Neural cell (in vitro differentiated cells): ENCODE measurements around the gene CYP4F8. TPM values are rescaled to one million over a fixed set of nuclear protein-coding genes. Genes with fewer than 3 reads are reported as not detected.

ENCODE experiments used
- H2AFZ ChIP-seq: fragments of 200-600, 300-800 bp; sonication (generic), shearing (Covaris generic); 2 replicates; pipeline ENCODE4 v1.6.0; 2014; ENCODE audit warnings: low read depth, mild to moderate bottlenecking, antibody characterized with exemption, low read length, moderate library complexity
- H3F3A ChIP-seq: fragments of 200-600 bp; shearing (Covaris generic); 2 replicates; pipeline ENCODE4 v1.6.1; 2016; ENCODE audit warnings: mild to moderate bottlenecking, moderate library complexity, mixed read lengths, antibody characterized with exemption, low read length; ENCODE audit not compliant: insufficient read depth, poor library complexity, severe bottlenecking
- H3K27ac ChIP-seq: fragments of 200-600, 300-800 bp; sonication (generic), shearing (Covaris generic); 2 replicates; pipeline ENCODE4 v1.5.1; 2014; ENCODE audit warnings: mild to moderate bottlenecking, low read length, moderate library complexity
- H3K27me3 ChIP-seq: fragments of 300-800, 200-600 bp; sonication (generic), shearing (Covaris generic); 2 replicates; pipeline ENCODE4 v1.6.0; 2014; ENCODE audit warnings: mild to moderate bottlenecking, low read depth, low read length, moderate library complexity; ENCODE audit not compliant: insufficient read depth
- H3K36me3 ChIP-seq: fragments of 300-800, 200-600 bp; sonication (generic), shearing (Covaris generic); 2 replicates; pipeline ENCODE4 v1.5.1; 2014; ENCODE audit warnings: mild to moderate bottlenecking, antibody characterized with exemption, low read length, moderate library complexity; ENCODE audit not compliant: insufficient read depth
- H3K4me2 ChIP-seq: fragments of 300-800, 200-600 bp; sonication (generic), shearing (Covaris generic); 2 replicates; pipeline ENCODE4 v1.6.0; 2014; ENCODE audit warnings: mild to moderate bottlenecking, low read length
- H3K4me3 ChIP-seq: fragments of 300-800, 200-600 bp; sonication (generic), shearing (Covaris generic); 2 replicates; pipeline ENCODE4 v1.5.1; 2014; ENCODE audit warnings: mild to moderate bottlenecking, low read length, moderate library complexity
- H3K79me2 ChIP-seq: fragments of 200-600 bp; shearing (Covaris generic); replicated peaks from 2 replicates; pipeline ENCODE4 v1.6.0; 2014; ENCODE audit warnings: mild to moderate bottlenecking, low read length, moderate library complexity; ENCODE audit not compliant: insufficient read depth
- H3K9ac ChIP-seq: fragments of 300-800, 200-600 bp; sonication (generic), shearing (Covaris generic); 2 replicates; pipeline ENCODE4 v1.6.1; 2016; ENCODE audit warnings: mild to moderate bottlenecking, low read length, mixed read lengths
- H3K9me2 ChIP-seq: fragments of 200-600 bp; shearing (Covaris generic); 2 replicates; pipeline ENCODE4 v1.6.1; 2016; ENCODE audit warnings: mild to moderate bottlenecking, low read length, mixed read lengths; ENCODE audit not compliant: insufficient read depth
- H3K9me3 ChIP-seq: fragments of 200-600, 300-800 bp; sonication (generic), shearing (Covaris generic); 2 replicates; pipeline ENCODE4 v1.6.1; 2016; ENCODE audit warnings: mild to moderate bottlenecking, mixed run types, low read length, moderate library complexity, mixed read lengths
- H4K20me1 ChIP-seq: fragments of 200-600 bp; shearing (Covaris generic); 2 replicates; pipeline ENCODE4 v1.6.1; 2016; ENCODE audit warnings: mild to moderate bottlenecking, mixed run types; ENCODE audit not compliant: insufficient read depth
- CTCF ChIP-seq: fragments of 450-650 bp; IDR thresholded peaks from 2 replicates; pipeline ENCODE4 v1.5.1; 2014; ENCODE audit warnings: antibody characterized with exemption, mild to moderate bottlenecking, moderate library complexity; ENCODE audit not compliant: poor library complexity, severe bottlenecking
- EP300 ChIP-seq: fragments of 450-650 bp; conservative IDR thresholded peaks from 2 replicates; pipeline ENCODE4 v1.6.1; 2014; ENCODE audit warnings: antibody characterized with exemption, mild to moderate bottlenecking, moderate library complexity; ENCODE audit not compliant: poor library complexity, severe bottlenecking
- EZH2 ChIP-seq: fragments of 200-600, 300-800 bp; shearing (Covaris generic), sonication (generic); IDR thresholded peaks from 2 replicates; pipeline ENCODE4 v1.6.1; 2014; ENCODE audit warnings: antibody characterized with exemption, low read length, borderline replicate concordance, mild to moderate bottlenecking; ENCODE audit not compliant: insufficient read depth, poor library complexity, severe bottlenecking
- MXI1 ChIP-seq: fragments of 450-650 bp; conservative IDR thresholded peaks from 2 replicates; pipeline ENCODE4 v1.6.1; 2014; ENCODE audit warnings: antibody characterized with exemption, mild to moderate bottlenecking; ENCODE audit not compliant: poor library complexity, severe bottlenecking
- POLR2AphosphoS5 ChIP-seq: IDR thresholded peaks from 2 replicates; pipeline ENCODE4 v1.6.1; 2012
- RAD21 ChIP-seq: fragments of 450-650 bp; conservative IDR thresholded peaks from 2 replicates; pipeline ENCODE4 v1.6.1; 2014; ENCODE audit warnings: antibody characterized with exemption, mild to moderate bottlenecking, moderate library complexity
- REST ChIP-seq: IDR thresholded peaks from 2 replicates; pipeline ENCODE4 v1.6.1; 2012; ENCODE audit warnings: borderline replicate concordance
- SMC3 ChIP-seq: fragments of 450-650 bp; conservative IDR thresholded peaks from 2 replicates; pipeline ENCODE4 v1.6.1; 2014; ENCODE audit warnings: antibody characterized with exemption, mild to moderate bottlenecking, moderate library complexity; ENCODE audit not compliant: poor library complexity
- TAF1 ChIP-seq: IDR thresholded peaks from 2 replicates; pipeline ENCODE4 v1.6.1; 2012; ENCODE audit warnings: low read depth
- polyA plus RNA-seq: library from polyadenylated mRNA; depleted of rRNA; stranded (reverse); fragments of >200 nt; gene quantifications from 2 replicates; pipeline ENCODE4 v1.2.3, GENCODE V29; 2014

Gene CYP4F8
- polyA plus RNA-seq, 1 donor from 2014 or later: not detected

GRCh38 chr19:15640904-15641597 lies 26.0 kb downstream of the CYP4F8 start:
- no peak overlapping the region for H3K9ac ChIP-seq
- no peaks in the 10 kb centered on the region for H3K36me3 ChIP-seq
- no peaks in the 10 kb centered on the region for H3F3A ChIP-seq
- no peaks in the 10 kb centered on the region for H4K20me1 ChIP-seq
- H2AFZ ChIP-seq: no peak overlapping the region
- no peaks in the 10 kb centered on the region for H3K79me2 ChIP-seq
- TF ChIP-seq EZH2 (no peak), EP300 (no peak), POLR2AphosphoS5 (no peak), TAF1 (no peak), SMC3 (no peak), REST (no peak), CTCF (no peak), MXI1 (no peak), RAD21 (no peak)
- no peak overlapping the region for H3K4me3 ChIP-seq
- H3K27me3 ChIP-seq: no peaks in the 10 kb centered on the region
- H3K27ac ChIP-seq: no peak overlapping the region
- no peaks in the 10 kb centered on the region for H3K9me2 ChIP-seq
- H3K9me3 ChIP-seq: no peaks in the 10 kb centered on the region
- H3K4me2 ChIP-seq: no peak overlapping the region

- Histone ChIP-seq H2AFZ (no peak overlapping the region), H4K20me1 (no peaks in the 10 kb centered on the region), H3F3A (no peaks in the 10 kb centered on the region), H3K4me3 (no peak overlapping the region), H3K79me2 (no peaks in the 10 kb centered on the region), H3K4me2 (no peak overlapping the region), H3K9ac (no peak overlapping the region), H3K36me3 (no peaks in the 10 kb centered on the region), H3K9me3 (no peaks in the 10 kb centered on the region), H3K27me3 (no peaks in the 10 kb centered on the region), H3K27ac (no peak overlapping the region), H3K9me2 (no peaks in the 10 kb centered on the region)
- TF ChIP-seq EP300 (no peak), REST (no peak), CTCF (no peak), EZH2 (no peak), SMC3 (no peak), TAF1 (no peak), MXI1 (no peak), POLR2AphosphoS5 (no peak), RAD21 (no peak)
These were observed 27.0 kb downstream of the CYP4F8 start for GRCh38 chr19:15641901-15642491.
